Astrocyte (in vitro differentiated cells and primary cell): ENCODE results near the gene IL31. TPM values are rescaled to one million over a fixed set of nuclear protein-coding genes. Genes with fewer than 3 reads are reported as not detected.

Experiments
- DNase-seq: peaks from one replicate; pipeline ENCODE4 v3.0.0-alpha.2; 2010; ENCODE audit warnings: low read depth
- FAIRE-seq: peaks from 2 replicates; lab custom pipeline; 2011; peaks lifted over from hg19 to GRCh38; lab: Jason Lieb, UNC
- H2AFZ ChIP-seq: 2 replicates; pipeline ENCODE4 v1.6.0; 2012; ENCODE audit warnings: low read depth, low read length, inconsistent platforms
- H3K27ac ChIP-seq: 2 replicates; pipeline ENCODE4 v1.5.1; 2011; ENCODE audit warnings: low read depth, low read length, inconsistent platforms
- H3K27me3 ChIP-seq: 2 replicates; pipeline ENCODE4 v1.6.0; 2011; ENCODE audit warnings: low read length, inconsistent platforms; ENCODE audit not compliant: insufficient read depth
- H3K36me3 ChIP-seq: 2 replicates; pipeline ENCODE4 v1.5.1; 2011; ENCODE audit warnings: low read length, inconsistent platforms; ENCODE audit not compliant: insufficient read depth
- H3K4me1 ChIP-seq: 2 replicates; pipeline ENCODE4 v1.5.1; 2011; ENCODE audit warnings: low read length, inconsistent platforms; ENCODE audit not compliant: insufficient read depth
- H3K4me2 ChIP-seq: 2 replicates; pipeline ENCODE4 v1.6.0; 2012; ENCODE audit warnings: low read length, inconsistent platforms
- H3K4me3 ChIP-seq: 2 replicates; pipeline ENCODE4 v1.5.1; 2011; ENCODE audit warnings: low read depth, mild to moderate bottlenecking, low read length, inconsistent platforms; ENCODE audit not compliant: insufficient read depth
- H3K79me2 ChIP-seq: 2 replicates; pipeline ENCODE4 v1.6.0; 2012; ENCODE audit warnings: mild to moderate bottlenecking, low read length, inconsistent platforms; ENCODE audit not compliant: insufficient read depth
- H3K9ac ChIP-seq: 2 replicates; pipeline ENCODE4 v1.6.0; 2012; ENCODE audit warnings: mild to moderate bottlenecking, low read length, inconsistent platforms
- H3K9me3 ChIP-seq: 2 replicates; pipeline ENCODE4 v1.5.1; 2012; ENCODE audit warnings: low read depth, mild to moderate bottlenecking, low read length, inconsistent platforms; ENCODE audit not compliant: insufficient read depth
- H4K20me1 ChIP-seq: 2 replicates; pipeline ENCODE4 v1.6.0; 2012; ENCODE audit warnings: low read length, inconsistent platforms; ENCODE audit not compliant: insufficient read depth
- H3K27ac Mint-ChIP-seq: one replicate; pipeline ENCODE4 v1.8.0; 2021; ENCODE audit warnings: mild to moderate bottlenecking, mixed read lengths; ENCODE audit not compliant: unreplicated experiment
- H3K27me3 Mint-ChIP-seq: one replicate; pipeline ENCODE4 v1.8.0; 2021; ENCODE audit warnings: low read depth, mixed read lengths; ENCODE audit not compliant: unreplicated experiment
- H3K36me3 Mint-ChIP-seq: one replicate; pipeline ENCODE4 v1.8.0; 2021; ENCODE audit warnings: low read depth, mixed read lengths; ENCODE audit not compliant: unreplicated experiment
- H3K4me1 Mint-ChIP-seq: one replicate; pipeline ENCODE4 v1.8.0; 2021; ENCODE audit warnings: low read depth, mixed read lengths; ENCODE audit not compliant: unreplicated experiment
- H3K4me3 Mint-ChIP-seq: one replicate; pipeline ENCODE4 v1.8.0; 2021; ENCODE audit warnings: mild to moderate bottlenecking, moderate library complexity, mixed read lengths; ENCODE audit not compliant: unreplicated experiment
- H3K9me3 Mint-ChIP-seq: one replicate; pipeline ENCODE4 v1.8.0; 2021; ENCODE audit warnings: mild to moderate bottlenecking, mixed read lengths; ENCODE audit not compliant: unreplicated experiment
- CTCF ChIP-seq: IDR thresholded peaks from 2 replicates; pipeline ENCODE4 v1.5.1; 2011; ENCODE audit warnings: low read depth, mild to moderate bottlenecking, inconsistent platforms, low read length, moderate library complexity; ENCODE audit not compliant: insufficient read depth
- EZH2 ChIP-seq: IDR thresholded peaks from 2 replicates; pipeline ENCODE4 v1.6.1; 2012; ENCODE audit warnings: mild to moderate bottlenecking, low read length, inconsistent platforms; ENCODE audit not compliant: insufficient read depth
- total RNA-seq: library from RNA; stranded (reverse); gene quantifications from 2 replicates; pipeline ENCODE4 v1.2.1, GENCODE V29; 2021

IL31 gene
- total RNA-seq, 1 donor from 2014 or later = not detected

GRCh38 chr12:122194804-122195203 lies 20.8 kb upstream of the IL31 start:
- no peak for DNase-seq
- Mint-ChIP-seq H3K4me1 (peaks cover 3% of the 10 kb centered on the region), H3K4me3 (no peak overlapping the region), H3K9me3 (peaks cover 7% of the 10 kb centered on the region), H3K27me3 (peaks cover 5% of the 10 kb centered on the region), H3K36me3 (peaks cover 7% of the 10 kb centered on the region), H3K27ac (no peak overlapping the region)
- Histone ChIP-seq H3K4me3 (no peak overlapping the region), H3K79me2 (no peaks in the 10 kb centered on the region), H3K9ac (no peak overlapping the region), H3K27ac (no peak overlapping the region), H2AFZ (no peak overlapping the region), H3K9me3 (no peaks in the 10 kb centered on the region), H3K4me2 (no peak overlapping the region), H3K36me3 (no peaks in the 10 kb centered on the region), H3K27me3 (peaks cover 4% of the 10 kb centered on the region), H3K4me1 (no peaks in the 10 kb centered on the region), H4K20me1 (no peaks in the 10 kb centered on the region)
- no peak for FAIRE-seq
- TF ChIP-seq CTCF (no peak), EZH2 (no peak)

GRCh38 chr12:122192441-122192840 lies 18.4 kb upstream of the IL31 start:
- peaks cover 7% of the 10 kb centered on the region for H3K36me3 Mint-ChIP-seq
- H3K79me2 ChIP-seq = no peaks in the 10 kb centered on the region

More at GRCh38 chr12:122192441-122192840, 18.4 kb upstream of the IL31 start:
- H3K9ac ChIP-seq = no peak overlapping the region
- TF ChIP-seq CTCF (no peak), EZH2 (no peak)
- peaks cover 5% of the 10 kb centered on the region for H3K9me3 Mint-ChIP-seq
- no peak overlapping the region for H3K27ac ChIP-seq
- H3K4me3 ChIP-seq = no peak overlapping the region
- no peak overlapping the region for H3K27ac Mint-ChIP-seq
- H3K36me3 ChIP-seq = no peaks in the 10 kb centered on the region
- H3K4me1 Mint-ChIP-seq = peaks cover under 1% of the 10 kb centered on the region
- H2AFZ ChIP-seq = no peak overlapping the region
- no peaks in the 10 kb centered on the region for H3K9me3 ChIP-seq
- H3K4me2 ChIP-seq = no peak overlapping the region
- no peaks in the 10 kb centered on the region for H4K20me1 ChIP-seq
- no peak for FAIRE-seq
- peaks cover 3% of the 10 kb centered on the region for H3K27me3 Mint-ChIP-seq
- no peak overlapping the region for H3K4me3 Mint-ChIP-seq
- peaks cover 2% of the 10 kb centered on the region for H3K27me3 ChIP-seq
- DNase-seq = no peak
- no peaks in the 10 kb centered on the region for H3K4me1 ChIP-seq
